ENCODE results near the gene ZNF367.

DNA sequence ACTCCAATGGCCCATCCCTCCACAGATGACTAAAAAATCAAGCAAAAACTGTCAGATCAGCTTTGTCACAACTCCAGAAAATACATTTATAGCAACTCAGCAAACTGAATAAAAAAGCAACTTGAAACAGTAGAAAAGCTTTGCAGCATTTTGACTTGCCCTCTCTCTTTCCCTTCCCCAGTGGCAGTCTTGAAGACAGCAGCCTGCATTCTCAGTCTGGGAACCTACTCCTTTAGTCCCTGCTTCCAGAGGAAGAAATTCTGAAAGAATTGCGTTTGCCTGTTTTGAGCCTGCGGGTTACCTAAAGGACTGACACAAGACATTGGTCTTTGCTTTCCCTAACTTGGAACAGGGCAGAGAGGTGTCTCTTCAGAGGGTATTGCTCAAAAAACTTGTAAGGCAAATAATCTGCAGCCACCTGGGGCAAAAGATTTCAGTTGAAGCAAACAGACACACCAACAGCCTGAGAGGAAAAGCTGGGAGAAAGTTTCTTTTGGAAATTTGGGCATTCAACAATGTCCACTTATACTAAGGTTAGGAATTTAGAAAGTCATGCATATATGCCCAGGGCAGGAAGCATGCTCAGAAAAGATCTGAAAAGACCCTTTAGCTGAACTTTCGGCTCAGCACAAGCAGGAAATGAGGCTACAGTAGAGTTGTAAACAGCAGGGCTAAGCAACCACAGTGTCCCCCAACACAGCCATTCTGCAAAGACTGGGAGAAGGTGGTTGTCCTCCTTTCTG lies 19.4 kb downstream of the ZNF367 start:
- TF ChIP-seq, protein P1, sequence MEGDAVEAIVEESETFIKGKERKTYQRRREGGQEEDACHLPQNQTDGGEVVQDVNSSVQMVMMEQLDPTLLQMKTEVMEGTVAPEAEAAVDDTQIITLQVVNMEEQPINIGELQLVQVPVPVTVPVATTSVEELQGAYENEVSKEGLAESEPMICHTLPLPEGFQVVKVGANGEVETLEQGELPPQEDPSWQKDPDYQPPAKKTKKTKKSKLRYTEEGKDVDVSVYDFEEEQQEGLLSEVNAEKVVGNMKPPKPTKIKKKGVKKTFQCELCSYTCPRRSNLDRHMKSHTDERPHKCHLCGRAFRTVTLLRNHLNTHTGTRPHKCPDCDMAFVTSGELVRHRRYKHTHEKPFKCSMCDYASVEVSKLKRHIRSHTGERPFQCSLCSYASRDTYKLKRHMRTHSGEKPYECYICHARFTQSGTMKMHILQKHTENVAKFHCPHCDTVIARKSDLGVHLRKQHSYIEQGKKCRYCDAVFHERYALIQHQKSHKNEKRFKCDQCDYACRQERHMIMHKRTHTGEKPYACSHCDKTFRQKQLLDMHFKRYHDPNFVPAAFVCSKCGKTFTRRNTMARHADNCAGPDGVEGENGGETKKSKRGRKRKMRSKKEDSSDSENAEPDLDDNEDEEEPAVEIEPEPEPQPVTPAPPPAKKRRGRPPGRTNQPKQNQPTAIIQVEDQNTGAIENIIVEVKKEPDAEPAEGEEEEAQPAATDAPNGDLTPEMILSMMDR (IDR thresholded peaks at IDR 0.05; ENCODE audit: low read length): no peak
- no peak for TF ChIP-seq EZH2 (IDR thresholded peaks at IDR 0.05; ENCODE audit: borderline replicate concordance, low read length)

Measured in OCI-LY1 (cell line).